GM12874 (cell line): ENCODE measurements around the gene TMCC2.

Experiments used
- TF ChIP-seq, protein P1 (sequence below): IDR thresholded peaks from 2 replicates; pipeline ENCODE4 v1.5.1; 2011; ENCODE audit warnings: low read depth, mild to moderate bottlenecking, control low read depth, low read length, moderate library complexity; ENCODE audit not compliant: insufficient read depth

Gene TMCC2

DNA sequence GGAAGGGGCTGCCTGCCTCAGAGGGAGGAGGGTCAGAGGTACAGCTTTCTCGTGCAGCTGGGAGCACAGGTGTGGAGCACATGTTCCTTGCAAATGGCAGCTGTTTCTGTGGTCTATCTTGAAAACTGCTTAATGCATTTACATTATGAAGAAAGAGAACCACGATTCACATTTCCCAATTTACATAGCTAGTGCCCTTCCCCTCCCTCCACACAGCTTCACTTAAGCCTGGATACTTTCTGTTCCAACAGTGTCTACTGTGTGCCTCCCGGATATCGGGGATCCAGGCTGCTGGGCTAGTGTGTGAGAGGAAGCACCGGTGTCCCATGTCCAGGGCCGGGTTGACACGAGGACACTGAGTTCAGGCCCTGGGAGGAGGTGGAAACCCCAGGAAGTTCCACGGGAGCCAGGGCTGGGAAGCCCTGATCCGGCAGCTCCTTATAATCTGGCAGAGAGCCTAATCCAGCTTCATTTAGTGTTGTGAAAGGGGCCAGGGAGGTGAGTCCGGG, 31.6 kb downstream of the TMCC2 start:
- TF ChIP-seq, protein P1, sequence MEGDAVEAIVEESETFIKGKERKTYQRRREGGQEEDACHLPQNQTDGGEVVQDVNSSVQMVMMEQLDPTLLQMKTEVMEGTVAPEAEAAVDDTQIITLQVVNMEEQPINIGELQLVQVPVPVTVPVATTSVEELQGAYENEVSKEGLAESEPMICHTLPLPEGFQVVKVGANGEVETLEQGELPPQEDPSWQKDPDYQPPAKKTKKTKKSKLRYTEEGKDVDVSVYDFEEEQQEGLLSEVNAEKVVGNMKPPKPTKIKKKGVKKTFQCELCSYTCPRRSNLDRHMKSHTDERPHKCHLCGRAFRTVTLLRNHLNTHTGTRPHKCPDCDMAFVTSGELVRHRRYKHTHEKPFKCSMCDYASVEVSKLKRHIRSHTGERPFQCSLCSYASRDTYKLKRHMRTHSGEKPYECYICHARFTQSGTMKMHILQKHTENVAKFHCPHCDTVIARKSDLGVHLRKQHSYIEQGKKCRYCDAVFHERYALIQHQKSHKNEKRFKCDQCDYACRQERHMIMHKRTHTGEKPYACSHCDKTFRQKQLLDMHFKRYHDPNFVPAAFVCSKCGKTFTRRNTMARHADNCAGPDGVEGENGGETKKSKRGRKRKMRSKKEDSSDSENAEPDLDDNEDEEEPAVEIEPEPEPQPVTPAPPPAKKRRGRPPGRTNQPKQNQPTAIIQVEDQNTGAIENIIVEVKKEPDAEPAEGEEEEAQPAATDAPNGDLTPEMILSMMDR: no peak

DNA sequence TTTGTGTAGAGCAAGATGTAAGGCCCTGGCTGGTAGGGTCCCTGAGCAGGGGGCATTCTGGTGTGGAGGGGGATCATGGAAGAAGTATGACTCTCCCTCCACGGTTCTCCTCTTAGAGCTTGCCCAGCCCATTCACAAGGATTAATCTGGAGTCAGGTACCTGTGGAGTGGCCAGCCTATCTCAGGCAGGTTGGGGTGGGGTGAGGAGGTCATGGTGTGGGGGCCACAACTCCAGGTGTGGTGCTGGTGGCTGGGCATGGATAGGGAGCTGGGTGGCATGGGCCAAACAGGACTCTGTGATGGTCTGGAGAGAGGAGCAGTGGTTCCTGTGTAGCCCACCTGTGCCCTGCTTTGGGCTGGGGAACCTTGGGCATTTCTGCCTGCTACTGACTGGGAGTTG, 32.3 kb downstream of the TMCC2 start:
- TF ChIP-seq, protein P1: no peak

DNA sequence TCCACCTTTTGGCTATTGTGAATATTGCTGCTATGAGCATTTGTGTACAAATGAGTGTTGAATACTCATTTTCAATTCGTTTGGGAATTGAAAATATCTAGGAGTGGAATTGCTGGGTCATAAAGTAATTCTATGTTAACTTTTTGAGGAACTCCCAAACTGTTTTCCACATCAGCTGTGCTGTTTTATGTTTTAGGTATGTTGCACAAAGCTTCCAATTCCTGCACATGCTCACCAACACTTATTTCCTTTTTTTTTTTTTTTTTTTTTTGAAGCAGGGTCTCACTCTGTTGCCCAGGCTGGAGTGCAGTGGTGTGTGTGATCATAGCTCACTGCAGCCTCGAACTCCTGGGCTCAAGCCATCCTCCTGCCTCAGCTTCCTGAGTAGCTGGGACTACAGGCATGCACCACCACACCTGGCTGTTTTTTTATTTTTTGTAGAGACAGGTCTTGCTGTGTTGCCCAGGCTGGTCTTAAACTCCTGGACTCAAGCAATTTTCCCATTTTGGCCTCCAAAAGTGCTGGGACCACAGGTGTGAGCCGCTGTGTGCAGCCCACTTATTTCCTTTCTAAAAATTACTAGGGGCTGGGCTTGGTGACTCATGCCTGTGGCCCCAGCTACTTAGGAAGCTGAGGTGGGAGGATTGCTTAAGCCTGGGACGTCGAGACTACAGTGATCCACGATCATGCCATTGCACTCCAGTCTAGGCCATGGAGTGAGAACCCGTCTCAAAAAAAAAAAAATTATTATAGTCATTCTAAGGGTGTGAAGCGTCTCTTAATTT, 33.4 kb downstream of the TMCC2 start:
- TF ChIP-seq, protein P1: no peak

DNA sequence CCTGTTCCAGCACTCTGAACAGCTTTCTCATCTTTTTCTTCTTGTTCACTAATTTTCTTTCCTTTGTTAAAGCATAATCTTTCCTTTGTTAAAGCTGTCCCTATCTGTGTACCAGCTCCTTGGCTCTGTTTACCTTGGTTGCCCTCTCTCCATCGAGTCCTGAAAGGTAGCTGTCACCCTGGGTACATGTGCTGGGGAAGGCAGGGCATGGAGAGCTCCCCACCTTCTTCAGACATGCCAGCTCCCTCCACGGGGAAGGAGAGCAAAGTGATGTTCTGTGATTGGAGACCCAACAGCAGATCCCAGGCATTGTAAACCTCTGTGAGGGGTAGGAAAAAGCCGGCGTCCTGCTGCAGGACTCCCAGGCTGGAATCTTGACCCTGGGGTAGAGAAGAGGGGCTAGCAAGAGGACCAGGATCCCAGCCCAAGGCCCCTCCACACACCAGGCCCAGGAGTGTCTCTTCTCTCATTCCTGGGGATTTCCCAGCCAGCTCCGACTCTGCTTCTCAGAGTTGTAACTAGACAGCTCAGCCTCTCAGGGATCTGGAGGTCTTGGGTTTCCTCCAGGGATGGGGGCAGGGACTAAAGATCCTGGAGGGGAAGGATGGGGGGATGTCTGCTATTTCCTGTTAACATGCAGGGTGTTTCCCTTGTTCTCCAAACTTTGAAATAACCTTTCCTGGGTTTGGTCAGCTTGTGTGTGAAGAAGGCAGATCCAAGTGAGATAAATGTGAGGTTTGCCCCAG, 34.4 kb downstream of the TMCC2 start:
- TF ChIP-seq, protein P1: no peak

DNA sequence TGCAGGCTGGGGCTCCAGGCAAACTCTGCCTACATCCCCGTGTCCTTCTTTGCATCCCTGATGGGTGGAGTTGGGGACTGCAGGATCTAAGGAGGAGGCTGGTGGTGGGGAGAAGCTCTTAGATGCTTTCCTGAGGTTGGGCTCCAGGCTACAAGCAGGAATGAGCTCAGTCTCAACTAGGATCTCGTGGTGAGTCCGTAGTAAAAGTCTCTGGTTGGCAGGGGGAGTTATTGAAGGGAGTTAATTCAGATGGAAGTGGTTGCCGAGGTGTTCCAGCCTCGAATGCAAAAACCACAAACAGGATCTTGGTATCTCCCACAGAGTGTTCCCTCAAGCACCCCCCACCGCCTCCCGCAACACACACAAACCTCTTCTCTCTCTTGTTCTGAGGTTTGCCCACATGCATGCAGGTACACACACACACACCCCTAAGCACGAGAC, 35.0 kb downstream of the TMCC2 start:
- TF ChIP-seq, protein P1: no peak

DNA sequence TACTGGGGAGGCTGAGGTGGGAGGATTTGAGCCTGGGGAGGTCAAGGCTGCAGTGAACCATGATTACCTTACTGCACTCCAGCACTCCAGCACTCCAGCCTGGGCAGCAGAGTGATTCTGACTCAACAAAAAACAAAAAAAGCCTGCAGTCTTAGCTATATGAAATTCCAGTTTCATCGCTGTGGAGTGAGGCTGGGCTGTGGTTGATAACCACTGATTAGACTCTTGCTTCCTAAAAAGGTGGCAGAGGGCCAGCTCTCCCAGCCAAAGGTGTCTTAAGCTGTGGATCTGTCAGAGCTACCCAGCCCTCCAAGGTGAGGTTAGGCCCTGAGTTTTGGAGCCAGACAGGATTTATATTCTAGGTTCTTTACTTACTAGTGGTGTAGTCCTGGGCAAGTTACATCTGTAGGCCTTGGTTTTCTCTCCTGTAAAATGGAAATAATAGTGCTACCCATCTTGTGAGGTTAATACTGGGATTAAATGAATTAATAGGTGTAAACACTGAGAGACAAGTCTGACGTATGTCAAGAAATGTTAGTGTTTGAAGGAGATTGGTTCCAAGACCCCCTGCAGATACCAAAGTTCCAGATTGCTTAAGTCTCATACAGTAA, 35.9 kb downstream of the TMCC2 start:
- TF ChIP-seq, protein P1: no peak
